Astrocyte (in vitro differentiated cells and primary cell): ENCODE measurements around the gene ZNF467.

Experiments used
- EZH2 ChIP-seq: IDR thresholded peaks from 2 replicates; pipeline ENCODE4 v1.6.1; 2012; ENCODE audit warnings: mild to moderate bottlenecking, low read length, inconsistent platforms; ENCODE audit not compliant: insufficient read depth
- TF ChIP-seq, protein P1 (sequence below): IDR thresholded peaks from 2 replicates; pipeline ENCODE4 v1.5.1; 2011; ENCODE audit warnings: low read depth, mild to moderate bottlenecking, inconsistent platforms, low read length, moderate library complexity; ENCODE audit not compliant: insufficient read depth

DNA sequence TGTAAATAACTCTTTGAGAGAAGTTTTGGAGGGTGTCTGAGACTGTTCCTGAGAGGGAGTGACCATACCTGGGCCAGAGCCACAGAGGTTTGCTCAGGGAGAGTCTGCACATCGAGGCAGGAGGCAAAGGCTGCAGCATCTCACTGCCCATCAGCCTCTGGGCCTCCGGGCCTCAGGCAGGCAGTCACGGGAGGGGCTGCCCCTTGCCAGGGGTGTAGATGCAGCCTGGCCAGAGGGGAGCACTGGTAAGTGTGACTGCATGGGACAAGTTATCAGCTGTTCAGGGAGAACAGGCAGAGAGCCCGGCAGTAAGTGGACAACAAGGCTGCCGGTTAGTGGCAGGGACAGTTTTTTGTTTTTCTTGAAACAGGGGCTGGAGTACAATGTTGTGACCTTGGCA, 55.9 kb downstream of the ZNF467 start:
- TF ChIP-seq, protein P1, sequence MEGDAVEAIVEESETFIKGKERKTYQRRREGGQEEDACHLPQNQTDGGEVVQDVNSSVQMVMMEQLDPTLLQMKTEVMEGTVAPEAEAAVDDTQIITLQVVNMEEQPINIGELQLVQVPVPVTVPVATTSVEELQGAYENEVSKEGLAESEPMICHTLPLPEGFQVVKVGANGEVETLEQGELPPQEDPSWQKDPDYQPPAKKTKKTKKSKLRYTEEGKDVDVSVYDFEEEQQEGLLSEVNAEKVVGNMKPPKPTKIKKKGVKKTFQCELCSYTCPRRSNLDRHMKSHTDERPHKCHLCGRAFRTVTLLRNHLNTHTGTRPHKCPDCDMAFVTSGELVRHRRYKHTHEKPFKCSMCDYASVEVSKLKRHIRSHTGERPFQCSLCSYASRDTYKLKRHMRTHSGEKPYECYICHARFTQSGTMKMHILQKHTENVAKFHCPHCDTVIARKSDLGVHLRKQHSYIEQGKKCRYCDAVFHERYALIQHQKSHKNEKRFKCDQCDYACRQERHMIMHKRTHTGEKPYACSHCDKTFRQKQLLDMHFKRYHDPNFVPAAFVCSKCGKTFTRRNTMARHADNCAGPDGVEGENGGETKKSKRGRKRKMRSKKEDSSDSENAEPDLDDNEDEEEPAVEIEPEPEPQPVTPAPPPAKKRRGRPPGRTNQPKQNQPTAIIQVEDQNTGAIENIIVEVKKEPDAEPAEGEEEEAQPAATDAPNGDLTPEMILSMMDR, result no peak
- no peak for TF ChIP-seq EZH2
